NCI-H1105 (cell line): ENCODE measurements around the gene PARM1.

Source experiments
- DNase-seq: peaks from one replicate; lab custom pipeline; 2025; lab: John Stamatoyannopoulos, UW

PARM1 gene

DNA sequence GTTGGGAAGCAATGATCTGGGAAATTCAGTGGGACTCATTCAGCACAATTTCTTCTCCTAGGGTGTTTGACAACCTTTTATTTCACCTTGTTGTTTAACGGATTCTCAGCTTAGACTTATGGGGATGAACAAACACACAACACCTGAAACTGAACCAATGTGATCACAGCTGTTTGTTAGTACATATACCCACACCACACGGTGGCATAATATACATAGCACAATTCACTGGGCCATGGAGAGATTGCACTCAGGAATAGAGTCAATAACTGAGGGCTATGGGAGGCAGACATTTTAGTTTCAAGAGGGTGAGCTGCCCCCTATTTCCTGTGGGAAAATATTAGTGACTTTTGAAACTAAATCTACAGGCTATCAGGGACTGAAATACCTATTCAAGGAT lies 148.0 kb downstream of the PARM1 start:
- DNase-seq, result no peak

DNA sequence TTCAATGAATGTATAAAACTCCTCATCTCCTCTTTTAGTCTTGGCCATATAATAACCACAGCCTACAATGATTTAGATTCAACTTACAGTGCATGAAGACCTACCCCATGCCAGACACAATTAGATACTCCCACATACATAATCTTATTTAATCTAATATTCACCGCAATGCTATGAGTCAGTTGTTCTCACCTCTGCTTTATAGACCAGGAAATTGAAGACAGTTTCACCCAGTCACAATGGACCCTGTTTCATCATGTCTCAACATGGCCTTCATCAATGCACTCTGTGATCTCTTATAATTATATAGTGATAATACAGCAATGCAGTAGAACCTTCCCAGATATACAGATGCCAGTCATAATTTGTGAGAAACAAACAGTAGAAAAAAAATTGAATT lies 148.6 kb downstream of the PARM1 start:
- no peak for DNase-seq

DNA sequence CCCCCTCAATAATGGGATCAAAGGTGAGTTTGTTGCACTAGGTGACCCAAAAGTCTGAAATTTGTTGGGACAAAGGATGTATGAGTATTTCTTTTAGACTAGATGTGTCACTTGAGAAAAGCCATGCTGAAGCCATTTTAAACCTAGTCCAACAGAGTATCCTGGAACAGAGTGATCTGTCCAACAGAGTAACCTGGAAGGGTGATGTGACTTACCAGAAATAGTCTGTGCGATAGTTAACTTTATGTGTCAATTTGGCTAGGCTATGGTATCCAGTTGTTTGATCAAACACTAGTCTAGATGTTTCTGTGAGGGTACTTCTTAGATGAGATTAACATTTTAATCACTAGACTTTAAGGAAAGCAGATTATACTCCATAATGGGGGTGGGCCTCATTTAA lies 154.5 kb downstream of the PARM1 start:
- no peak for DNase-seq

DNA sequence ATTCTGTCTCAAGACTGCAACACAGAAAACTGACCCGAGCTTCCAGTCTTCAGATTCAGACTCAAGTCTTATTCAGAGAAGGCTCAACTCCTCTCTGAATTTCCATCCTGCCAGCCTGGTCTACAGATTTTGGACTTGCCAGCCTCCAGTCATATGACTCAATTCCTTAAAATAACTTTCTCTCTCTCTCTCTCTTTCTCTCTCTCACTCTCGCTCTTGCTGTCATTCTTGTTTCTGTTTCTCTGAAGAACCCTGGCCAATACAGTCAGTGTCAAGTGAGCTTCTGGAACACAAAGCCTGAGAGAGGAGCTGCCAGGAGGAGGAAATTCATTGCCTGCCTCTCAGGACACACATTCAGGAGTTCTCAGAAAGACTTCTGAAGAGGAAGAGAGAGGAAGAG lies 154.9 kb downstream of the PARM1 start:
- no peak for DNase-seq

DNA sequence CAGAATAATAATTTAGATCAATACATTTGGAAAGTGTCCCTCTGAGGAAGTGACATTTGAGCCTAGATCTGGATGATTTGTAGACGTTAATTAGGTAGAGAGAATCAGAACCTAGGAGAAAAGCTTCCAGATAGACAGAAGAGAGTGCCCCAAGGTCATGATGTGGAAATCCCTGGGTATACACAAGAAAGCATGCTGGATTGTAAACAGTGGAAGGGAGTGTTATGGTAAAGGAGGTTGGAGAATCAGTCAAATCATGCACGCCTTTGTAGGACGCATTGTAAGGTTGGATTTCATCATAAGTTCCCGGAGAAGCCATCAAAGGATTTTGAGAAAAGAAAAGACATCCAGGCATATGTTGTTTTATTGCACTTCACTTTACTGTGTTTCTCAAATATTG lies 156.3 kb downstream of the PARM1 start:
- no peak for DNase-seq

DNA sequence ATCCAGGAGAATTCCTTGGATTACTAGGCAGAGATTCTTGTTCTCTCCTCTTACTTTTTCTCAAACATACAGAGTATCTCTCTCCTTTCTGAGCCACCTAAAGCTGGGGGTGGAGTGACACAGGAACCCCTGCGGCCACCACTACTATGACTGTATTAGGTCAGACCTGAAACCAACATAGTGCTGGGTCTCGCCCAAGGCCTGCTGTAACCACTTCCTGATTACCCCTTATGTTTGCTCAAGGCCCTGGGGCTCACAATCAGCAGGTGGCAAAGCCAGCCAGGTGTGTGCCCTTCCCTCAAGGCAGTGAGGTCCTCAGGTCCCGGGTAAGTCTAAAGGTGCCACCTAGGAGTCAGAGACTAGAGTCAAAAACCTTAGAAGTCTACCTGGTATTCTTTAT lies 166.4 kb downstream of the PARM1 start:
- DNase-seq, result no peak
